HG03039 (cell line): ENCODE data around the gene THNSL1.
A peak's percentile ranks its signal among the peaks of the same experiment; 100 is the strongest.
"Not testable (repeated sequence)": the region's sequence is repeated elsewhere in the genome, so short reads cannot be mapped to it uniquely, and the experiment has no call there.

ENCODE experiments used
- ATAC-seq: cut with Tn5 transposase; IDR thresholded peaks from one replicate; pipeline ENCODE4 v1.9.1; 2021; ENCODE audit warnings: mild to moderate bottlenecking, moderate library complexity; ENCODE audit not compliant: unreplicated experiment

The THNSL1 gene

GRCh38 chr10:24993237-24993958 lies 23.0 kb upstream of the THNSL1 start:
- no peak for ATAC-seq

- no peak for ATAC-seq
Observed at GRCh38 chr10:24995072-24995471, 21.3 kb upstream of the THNSL1 start.

GRCh38 chr10:24998044-24998443 lies 18.4 kb upstream of the THNSL1 start:
- ATAC-seq: no peak

- not testable (repeated sequence) for ATAC-seq
Observed at GRCh38 chr10:25011591-25011990, 4.8 kb upstream of the THNSL1 start.

- no peak for ATAC-seq
Observed at GRCh38 chr10:25014579-25014978, 1.8 kb upstream of the THNSL1 start.

DNA sequence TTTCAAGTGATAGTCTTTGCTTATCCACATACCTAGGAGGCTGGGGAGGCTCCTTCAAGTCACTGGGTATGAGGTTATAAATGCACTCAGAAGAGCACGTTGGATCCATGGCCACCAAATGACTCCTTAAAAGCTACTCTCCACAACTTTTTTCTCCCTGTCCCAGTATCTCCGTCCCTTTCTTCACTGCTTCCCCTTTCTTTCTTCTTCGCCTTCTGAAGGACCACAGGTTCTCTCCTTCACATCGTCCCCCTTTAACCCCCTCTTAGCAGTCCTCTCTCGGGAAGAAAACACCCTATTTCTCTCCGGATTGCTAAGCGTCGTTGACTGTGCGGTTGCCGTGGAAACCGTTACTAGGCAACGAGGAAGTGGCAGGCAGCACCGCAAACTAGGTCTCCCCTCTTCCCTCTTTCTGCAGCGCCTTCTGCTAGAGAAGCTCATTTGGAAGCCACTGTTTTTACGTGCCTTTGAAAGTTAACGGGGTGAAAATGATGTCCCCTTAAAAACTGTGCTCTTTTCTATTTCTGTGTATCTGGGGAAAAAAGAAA lies 510 bp upstream of the THNSL1 start, which contains the start of gene ENKUR:
TSS of gene ENKUR (minus strand) at position 331 of the 548 bp plus-strand sequence. CDS start at position 109, 222 bp downstream.
- ATAC-seq: peak; percentile 55

GRCh38 chr10:25017154-25017590 lies 760 bp downstream of the THNSL1 start:
- no peak for ATAC-seq

GRCh38 chr10:25017661-25018060 lies 1.2 kb downstream of the THNSL1 start:
- no peak for ATAC-seq

DNA sequence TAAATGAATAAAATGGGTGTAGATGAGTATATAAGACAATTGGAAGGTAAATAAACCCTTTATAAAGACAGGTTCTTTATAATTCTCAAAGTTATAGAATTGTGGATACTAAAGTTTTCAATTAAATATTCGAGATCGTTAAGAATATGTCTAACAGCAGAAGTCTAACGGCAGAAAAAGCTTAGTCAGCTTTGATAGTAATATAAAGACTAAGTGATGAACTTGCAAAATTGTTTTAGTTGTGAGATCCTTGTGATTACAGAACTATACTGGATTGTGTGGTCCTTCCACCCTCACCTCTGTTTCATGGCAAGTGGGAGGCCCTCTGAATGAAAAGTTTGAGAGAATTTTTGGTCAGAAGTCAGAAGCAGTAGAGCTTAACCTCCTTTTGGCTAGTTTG lies 2.3 kb downstream of the THNSL1 start:
- no peak for ATAC-seq

- no peak for ATAC-seq
Observed at GRCh38 chr10:25023278-25023677, 6.9 kb downstream of the THNSL1 start.

DNA sequence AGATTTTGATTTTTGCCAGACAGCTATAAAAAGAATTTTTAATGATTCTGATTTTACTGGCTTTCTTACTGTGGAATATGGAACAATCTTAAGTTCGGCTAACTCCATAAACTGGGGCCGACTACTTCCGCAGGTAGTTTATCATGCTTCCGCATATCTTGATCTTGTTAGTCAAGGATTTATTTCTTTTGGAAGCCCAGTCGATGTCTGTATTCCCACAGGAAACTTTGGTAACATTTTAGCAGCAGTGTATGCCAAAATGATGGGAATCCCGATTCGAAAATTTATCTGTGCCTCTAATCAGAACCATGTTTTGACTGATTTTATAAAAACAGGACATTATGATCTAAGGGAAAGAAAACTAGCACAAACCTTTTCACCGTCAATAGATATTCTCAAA lies 8.1 kb downstream of the THNSL1 start:
- no peak for ATAC-seq

DNA sequence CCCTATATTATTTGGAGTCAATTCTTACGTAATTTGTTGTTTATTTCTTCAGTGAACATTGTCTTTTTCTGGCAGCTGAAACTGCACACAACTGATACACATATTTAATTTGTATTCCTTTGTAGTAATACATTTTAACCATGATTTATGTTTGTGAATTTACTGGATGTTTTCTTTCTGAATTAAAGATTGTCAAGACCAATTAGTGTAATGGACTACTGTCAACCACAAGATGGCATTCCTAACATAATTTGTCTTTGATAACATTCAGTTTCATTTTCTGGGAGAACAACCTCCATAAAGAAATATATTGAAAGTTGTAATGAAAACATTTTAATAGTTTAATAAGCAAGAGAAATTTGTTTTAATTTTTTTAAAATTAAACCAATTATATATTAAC lies 10.1 kb downstream of the THNSL1 start:
- ATAC-seq: no peak

DNA sequence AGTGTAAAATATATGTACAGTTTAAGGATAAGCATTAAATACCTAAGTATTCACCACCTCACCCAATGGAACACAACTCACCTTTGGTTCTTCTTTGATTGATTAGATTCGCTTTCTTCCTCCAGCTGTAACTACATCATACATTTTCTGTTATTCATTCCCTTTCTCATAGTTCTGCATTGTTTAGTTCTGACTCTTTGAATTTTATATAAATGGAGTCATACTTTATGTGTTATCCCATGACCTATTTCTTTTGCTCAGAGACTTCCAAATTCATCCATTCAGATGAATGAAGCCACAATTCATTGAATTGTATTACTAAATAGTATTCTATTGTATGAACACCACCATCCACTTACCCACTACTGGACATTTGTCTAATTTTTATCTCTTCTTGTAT lies 12.3 kb downstream of the THNSL1 start:
- ATAC-seq: no peak

GRCh38 chr10:25029519-25029918 lies 13.1 kb downstream of the THNSL1 start:
- ATAC-seq: no peak

DNA sequence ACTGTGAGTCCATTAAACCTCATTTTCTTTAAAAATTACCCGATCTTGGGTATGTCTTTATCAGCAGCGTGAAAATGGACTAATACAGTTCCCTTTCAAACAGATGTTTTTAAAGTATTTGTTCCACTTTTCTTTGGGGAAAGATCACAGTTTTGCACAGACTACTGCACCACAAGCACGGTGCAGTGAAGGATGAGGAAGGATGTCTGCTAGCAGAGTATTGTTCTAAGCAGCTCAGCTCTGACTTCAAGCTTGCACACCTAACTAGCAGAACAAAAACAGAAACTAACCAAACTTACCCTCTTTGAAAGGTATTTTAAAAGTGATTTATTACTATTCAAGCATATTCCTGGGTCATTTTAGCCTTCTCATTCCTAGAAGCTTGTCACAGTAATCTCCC lies 20.0 kb downstream of the THNSL1 start:
- no peak for ATAC-seq

GRCh38 chr10:25038325-25038724 lies 21.9 kb downstream of the THNSL1 start:
- ATAC-seq: no peak

DNA sequence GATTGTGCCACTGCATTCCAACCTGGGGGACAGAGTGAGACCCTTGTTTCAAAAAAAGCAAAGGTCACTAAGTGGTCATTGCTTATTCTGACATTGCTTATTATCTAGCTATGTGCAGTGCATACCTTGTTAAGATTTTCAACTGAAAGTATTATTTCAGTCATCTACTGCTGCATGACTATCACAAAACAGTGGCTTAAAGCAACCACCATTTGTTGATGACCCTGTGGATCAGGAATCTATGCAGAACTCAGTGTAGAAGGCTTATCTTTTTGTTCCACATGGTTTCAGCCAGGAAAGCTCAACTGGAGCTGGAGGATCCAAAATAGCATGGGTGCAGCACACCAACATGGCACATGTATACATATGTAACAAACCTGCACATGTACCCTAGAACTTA lies 23.1 kb downstream of the THNSL1 start:
- ATAC-seq: no peak

DNA sequence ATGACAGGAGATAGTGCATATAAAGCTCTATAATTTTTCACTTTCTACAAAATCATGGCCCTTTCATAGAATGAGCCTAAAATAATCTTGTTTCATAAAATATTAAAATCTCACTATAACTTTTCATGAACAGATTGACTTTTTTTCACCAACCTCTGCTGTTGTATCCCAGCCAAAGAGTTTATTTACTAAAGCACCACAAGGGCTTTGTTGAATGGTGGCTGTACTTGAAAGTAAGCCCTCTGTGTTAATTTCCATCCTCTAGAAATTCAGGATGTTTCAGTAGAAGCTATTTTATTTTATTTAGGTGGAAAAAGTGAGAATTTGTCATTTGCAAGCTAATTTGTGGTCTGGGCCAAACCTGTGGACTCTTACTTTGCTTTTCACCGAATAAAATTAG lies 30.2 kb downstream of the THNSL1 start:
- no peak for ATAC-seq

DNA sequence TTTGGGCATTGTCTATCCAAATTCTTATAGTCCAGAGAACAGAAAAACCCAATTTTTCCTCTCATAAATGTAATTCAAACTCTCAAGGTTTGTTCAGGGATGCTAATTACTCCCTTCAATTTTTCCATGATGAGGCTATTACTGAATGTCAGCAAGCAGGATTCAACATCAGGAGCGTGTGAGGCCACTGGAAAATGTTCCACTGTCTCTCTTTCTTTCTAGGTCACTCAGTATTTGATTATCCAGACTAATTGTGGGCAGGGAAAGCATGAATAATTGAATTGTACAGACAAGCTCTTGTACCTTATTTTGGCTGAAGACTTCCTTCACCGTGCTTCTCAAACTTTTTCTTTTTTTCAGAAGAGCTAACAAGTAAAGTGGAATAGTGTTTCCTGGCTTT lies 30.7 kb downstream of the THNSL1 start:
- no peak for ATAC-seq

- no peak for ATAC-seq
Observed at GRCh38 chr10:25047591-25048301, 31.3 kb downstream of the THNSL1 start.

DNA sequence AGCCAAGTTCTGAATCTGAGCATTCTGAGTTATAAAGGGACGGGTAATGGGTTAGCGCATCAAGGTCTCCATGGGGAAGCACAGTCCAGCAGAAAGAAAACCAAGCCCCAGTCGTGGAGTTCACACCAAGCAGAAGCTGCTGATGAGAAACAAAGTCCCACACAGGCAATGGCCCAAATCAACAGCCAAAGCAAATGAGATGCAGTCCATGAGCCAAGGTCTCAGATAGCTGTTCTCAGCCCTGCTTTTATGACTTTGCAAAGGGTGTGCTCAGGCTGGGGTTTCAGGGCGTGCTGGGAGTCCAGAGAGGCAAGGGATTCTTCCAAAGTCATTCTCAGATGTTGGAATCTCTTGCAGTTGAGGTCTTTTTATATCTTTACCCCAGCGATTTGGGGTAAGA lies 32.0 kb downstream of the THNSL1 start:
- no peak for ATAC-seq

DNA sequence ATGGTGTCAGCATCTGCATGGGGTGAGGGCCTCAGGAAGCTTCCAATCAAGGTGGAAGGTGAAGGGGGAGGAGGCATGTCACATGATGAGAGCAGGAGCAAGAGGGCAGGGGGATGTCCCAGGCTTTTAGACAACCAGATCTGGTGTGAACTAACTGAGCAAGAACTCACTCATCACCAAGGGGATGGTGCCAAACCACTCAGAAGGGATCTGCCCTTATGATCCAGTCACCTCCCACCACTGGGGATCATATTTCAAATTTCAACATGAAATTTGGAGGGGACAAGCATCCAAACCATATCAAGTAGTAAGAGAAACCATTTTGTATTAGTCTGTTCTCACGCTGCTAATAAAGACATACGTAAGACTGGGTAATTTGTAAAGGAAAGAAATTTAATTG lies 33.6 kb downstream of the THNSL1 start:
- ATAC-seq: no peak
